Measurements from ENCODE around the gene EIF2B5. TPM values are rescaled to one million over a fixed set of nuclear protein-coding genes. Genes with fewer than 3 reads are reported as not detected.
A peak's percentile ranks its signal among the peaks of the same experiment; 100 is the strongest.

EIF2B5 gene
- total and polyA plus RNA-seq, 9 of the 15 experiments (the other 6 are each of a cell fraction or from before 2014, with no cell fraction given), result 19.1 to 92.4 (median 74.0) TPM

DNA sequence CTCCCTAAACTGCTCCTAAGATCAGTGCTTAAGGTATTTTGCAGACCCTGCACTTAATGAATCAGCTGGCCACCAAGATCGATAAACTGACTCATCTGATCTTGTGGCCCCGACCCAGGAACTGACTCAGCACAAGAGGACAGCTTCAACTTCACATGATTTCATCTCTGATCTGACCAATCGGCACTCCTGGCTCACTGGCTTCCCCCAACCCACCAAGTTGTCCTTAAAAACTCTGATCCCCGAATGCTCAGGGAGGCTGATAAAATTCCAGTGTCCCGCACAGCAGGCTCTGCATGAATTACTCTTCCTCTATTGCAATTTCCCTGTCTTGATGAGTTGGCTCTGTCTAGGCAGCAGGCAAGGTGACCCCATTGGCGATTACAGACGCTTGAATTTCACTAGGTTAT is 24.8 kb upstream of the EIF2B5 start (continued):
- no peak for TF ChIP-seq HNRNPK (IDR thresholded peaks at IDR 0.05; ENCODE audit: low read depth, low read length, poor library complexity, severe bottlenecking)
- peak; percentile 51; the same call in 1 of the 2 replicates for TF ChIP-seq TEAD4 (IDR thresholded peaks at IDR 0.05; ENCODE audit: low read length)
- TF ChIP-seq TEAD4 (CRISPR knock-in tag; IDR thresholded peaks at IDR 0.05; ENCODE audit: borderline replicate concordance), result no peak
- TF ChIP-seq, protein P1, sequence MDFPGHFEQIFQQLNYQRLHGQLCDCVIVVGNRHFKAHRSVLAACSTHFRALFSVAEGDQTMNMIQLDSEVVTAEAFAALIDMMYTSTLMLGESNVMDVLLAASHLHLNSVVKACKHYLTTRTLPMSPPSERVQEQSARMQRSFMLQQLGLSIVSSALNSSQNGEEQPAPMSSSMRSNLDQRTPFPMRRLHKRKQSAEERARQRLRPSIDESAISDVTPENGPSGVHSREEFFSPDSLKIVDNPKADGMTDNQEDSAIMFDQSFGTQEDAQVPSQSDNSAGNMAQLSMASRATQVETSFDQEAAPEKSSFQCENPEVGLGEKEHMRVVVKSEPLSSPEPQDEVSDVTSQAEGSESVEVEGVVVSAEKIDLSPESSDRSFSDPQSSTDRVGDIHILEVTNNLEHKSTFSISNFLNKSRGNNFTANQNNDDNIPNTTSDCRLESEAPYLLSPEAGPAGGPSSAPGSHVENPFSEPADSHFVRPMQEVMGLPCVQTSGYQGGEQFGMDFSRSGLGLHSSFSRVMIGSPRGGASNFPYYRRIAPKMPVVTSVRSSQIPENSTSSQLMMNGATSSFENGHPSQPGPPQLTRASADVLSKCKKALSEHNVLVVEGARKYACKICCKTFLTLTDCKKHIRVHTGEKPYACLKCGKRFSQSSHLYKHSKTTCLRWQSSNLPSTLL (IDR thresholded peaks at IDR 0.05), result peak; percentile 41; the same call in 1 of the 2 replicates
- peak; percentile 75 for TF ChIP-seq ESRRA (IDR thresholded peaks at IDR 0.05; ENCODE audit: borderline replicate concordance, low read depth)
- TF ChIP-seq SRF (CRISPR knock-in tag; IDR thresholded peaks at IDR 0.05), result peak in 1 of 2 experiments; percentile 86; a peak in 1 of 4 replicates
- TF ChIP-seq MAFG (tag; conservative IDR thresholded peaks at IDR 0.05), result peak; percentile 92
- TF ChIP-seq, protein P2, sequence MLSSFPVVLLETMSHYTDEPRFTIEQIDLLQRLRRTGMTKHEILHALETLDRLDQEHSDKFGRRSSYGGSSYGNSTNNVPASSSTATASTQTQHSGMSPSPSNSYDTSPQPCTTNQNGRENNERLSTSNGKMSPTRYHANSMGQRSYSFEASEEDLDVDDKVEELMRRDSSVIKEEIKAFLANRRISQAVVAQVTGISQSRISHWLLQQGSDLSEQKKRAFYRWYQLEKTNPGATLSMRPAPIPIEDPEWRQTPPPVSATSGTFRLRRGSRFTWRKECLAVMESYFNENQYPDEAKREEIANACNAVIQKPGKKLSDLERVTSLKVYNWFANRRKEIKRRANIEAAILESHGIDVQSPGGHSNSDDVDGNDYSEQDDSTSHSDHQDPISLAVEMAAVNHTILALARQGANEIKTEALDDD (IDR thresholded peaks at IDR 0.05), result peak; percentile 65; the same call in 1 of the 2 replicates
- no peak for TF ChIP-seq NR2C2 (CRISPR knock-in tag; IDR thresholded peaks at IDR 0.05)
- no peak; the same call in 1 of the 2 replicates for TF ChIP-seq NR2C2 (tag; IDR thresholded peaks at IDR 0.05)
- TF ChIP-seq, protein P3, sequence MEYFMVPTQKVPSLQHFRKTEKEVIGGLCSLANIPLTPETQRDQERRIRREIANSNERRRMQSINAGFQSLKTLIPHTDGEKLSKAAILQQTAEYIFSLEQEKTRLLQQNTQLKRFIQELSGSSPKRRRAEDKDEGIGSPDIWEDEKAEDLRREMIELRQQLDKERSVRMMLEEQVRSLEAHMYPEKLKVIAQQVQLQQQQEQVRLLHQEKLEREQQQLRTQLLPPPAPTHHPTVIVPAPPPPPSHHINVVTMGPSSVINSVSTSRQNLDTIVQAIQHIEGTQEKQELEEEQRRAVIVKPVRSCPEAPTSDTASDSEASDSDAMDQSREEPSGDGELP (CRISPR knock-in tag; IDR thresholded peaks at IDR 0.05; ENCODE audit: borderline replicate concordance), result peak; percentile 94
- TF ChIP-seq FOXM1 (IDR thresholded peaks at IDR 0.05; ENCODE audit: low read depth), result peak; percentile 66; the same call in 1 of the 2 replicates
- TF ChIP-seq FOXM1 (CRISPR knock-in tag; IDR thresholded peaks at IDR 0.05; ENCODE audit: low read depth), result no peak
- TF ChIP-seq, protein P4, sequence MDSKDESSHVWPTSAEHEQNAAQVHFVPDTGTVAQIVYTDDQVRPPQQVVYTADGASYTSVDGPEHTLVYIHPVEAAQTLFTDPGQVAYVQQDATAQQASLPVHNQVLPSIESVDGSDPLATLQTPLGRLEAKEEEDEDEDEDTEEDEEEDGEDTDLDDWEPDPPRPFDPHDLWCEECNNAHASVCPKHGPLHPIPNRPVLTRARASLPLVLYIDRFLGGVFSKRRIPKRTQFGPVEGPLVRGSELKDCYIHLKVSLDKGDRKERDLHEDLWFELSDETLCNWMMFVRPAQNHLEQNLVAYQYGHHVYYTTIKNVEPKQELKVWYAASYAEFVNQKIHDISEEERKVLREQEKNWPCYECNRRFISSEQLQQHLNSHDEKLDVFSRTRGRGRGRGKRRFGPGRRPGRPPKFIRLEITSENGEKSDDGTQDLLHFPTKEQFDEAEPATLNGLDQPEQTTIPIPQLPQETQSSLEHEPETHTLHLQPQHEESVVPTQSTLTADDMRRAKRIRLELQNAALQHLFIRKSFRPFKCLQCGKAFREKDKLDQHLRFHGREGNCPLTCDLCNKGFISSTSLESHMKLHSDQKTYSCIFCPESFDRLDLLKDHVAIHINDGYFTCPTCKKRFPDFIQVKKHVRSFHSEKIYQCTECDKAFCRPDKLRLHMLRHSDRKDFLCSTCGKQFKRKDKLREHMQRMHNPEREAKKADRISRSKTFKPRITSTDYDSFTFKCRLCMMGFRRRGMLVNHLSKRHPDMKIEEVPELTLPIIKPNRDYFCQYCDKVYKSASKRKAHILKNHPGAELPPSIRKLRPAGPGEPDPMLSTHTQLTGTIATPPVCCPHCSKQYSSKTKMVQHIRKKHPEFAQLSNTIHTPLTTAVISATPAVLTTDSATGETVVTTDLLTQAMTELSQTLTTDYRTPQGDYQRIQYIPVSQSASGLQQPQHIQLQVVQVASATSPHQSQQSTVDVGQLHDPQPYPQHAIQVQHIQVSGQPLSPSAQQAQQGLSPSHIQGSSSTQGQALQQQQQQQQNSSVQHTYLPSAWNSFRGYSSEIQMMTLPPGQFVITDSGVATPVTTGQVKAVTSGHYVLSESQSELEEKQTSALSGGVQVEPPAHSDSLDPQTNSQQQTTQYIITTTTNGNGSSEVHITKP (IDR thresholded peaks at IDR 0.05; ENCODE audit: partially characterized antibody), result peak; percentile 35
- TF ChIP-seq ELF1 (tag; IDR thresholded peaks at IDR 0.05), result peak; percentile 57; the same call in 1 of the 2 replicates
- TF ChIP-seq SMARCA4 (IDR thresholded peaks at IDR 0.05), result peak; percentile 88
- peak; percentile 58; the same call in 1 of the 2 replicates for TF ChIP-seq CTBP1 (IDR thresholded peaks at IDR 0.05; ENCODE audit: borderline replicate concordance)
- no peak for TF ChIP-seq ZNF165 (CRISPR knock-in tag; IDR thresholded peaks at IDR 0.05; ENCODE audit: borderline replicate concordance)
- peak; percentile 42; the same call in 1 of the 2 replicates for TF ChIP-seq ETV5 (CRISPR knock-in tag; IDR thresholded peaks at IDR 0.05; ENCODE audit: low read depth)
- peak; percentile 92 for TF ChIP-seq NFE2 (IDR thresholded peaks at IDR 0.05; ENCODE audit: low read depth)
